ENCODE measurements around the gene MRGPRF.

MRGPRF gene

DNA sequence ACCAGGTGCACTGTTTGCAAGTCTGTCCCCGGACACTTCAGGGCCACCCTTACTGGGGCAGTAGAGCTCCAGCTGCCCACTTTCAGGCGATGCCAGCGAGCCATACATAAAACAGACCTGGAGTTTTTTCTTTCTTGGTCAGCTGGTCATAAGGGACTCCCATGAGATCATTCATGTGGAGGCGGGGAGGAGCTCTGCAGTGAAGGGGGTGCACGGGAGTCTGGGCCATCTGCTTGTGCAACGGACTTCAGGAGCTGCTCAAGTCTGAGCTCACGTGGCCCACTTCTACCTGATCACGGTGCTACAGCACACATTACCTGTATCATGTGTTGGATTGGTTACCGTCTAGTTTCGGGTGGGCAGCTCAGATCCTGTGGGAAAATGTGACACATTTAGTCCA lies 9.2 kb upstream of the MRGPRF start:
- DNase-seq (ENCODE audit: low read depth in 2 of 2) = no peak

DNA sequence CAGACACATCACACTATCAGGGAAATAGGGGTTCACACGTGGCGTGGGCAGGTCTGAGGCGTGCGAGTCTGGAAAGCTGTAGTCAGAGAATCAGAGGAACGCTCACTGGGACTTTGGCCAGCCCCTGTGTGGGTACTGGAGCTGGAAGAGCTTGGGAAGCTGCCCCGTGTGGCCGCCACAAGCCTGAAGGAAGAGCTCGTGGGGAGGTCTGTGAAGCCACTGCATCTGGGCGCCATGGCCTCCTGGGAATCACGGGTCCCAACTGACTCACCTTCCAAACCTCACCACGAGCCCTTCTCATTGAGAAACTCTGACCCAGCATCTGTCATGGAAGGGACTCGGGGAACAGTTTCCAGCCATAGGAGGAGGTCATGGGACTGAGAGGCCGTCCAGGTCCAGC lies 5.9 kb upstream of the MRGPRF start:
- DNase-seq (ENCODE audit: low read depth in 2 of 2) = no peak

DNA sequence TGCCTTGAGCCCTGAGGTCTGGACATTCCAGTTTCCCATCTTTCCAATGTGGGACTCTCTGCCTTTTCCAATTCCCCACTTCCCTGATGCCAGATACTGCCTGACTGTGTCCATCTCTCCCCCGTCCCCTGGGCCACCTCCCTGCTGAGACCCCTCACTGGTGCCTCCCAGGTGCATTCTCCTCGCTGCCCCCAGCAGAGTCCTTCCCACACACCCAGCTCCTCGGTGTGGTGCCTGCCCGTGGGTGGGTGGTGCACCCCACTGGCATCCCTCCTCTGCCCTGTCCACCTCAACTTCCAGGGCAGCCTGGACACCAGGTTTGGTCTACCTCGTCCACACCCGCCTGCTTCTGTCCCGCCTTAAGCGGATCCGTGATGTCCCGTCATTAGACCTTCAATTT lies 4.9 kb upstream of the MRGPRF start:
- DNase-seq (ENCODE audit: low read depth in 2 of 2) = no peak

DNA sequence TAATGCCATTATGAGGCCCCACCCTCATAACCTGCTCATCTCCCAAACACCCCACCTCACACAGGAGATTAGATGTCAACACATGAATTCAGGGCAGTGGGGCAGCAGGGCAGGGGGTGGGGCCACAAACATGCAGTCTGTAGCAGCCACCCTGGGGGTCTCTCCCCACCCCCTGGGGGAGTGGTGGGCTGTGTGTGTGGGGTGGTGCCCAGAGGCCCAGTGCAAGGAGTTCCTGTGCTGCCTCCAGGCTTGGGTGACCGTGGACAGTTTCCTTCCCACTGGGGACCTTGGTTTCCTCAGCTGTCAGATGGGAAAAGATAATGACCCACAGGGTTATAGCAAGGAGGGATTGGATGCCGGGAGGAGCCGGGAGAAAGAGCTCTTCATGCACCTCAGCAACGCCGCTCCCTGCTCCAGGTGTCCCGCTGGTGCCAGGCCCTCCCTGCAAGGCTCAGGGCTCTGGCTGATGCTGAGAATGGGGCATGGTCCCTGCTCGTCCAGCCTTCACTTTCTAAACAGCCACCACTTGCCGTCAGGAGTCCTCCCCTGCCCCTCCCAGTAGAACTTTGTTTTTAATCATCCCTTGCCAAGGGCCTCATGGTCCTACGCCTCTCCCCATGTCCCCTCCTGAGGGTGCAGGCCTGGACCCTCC lies 2.0 kb upstream of the MRGPRF start:
- no peak for DNase-seq (ENCODE audit: low read depth in 2 of 2)

DNA sequence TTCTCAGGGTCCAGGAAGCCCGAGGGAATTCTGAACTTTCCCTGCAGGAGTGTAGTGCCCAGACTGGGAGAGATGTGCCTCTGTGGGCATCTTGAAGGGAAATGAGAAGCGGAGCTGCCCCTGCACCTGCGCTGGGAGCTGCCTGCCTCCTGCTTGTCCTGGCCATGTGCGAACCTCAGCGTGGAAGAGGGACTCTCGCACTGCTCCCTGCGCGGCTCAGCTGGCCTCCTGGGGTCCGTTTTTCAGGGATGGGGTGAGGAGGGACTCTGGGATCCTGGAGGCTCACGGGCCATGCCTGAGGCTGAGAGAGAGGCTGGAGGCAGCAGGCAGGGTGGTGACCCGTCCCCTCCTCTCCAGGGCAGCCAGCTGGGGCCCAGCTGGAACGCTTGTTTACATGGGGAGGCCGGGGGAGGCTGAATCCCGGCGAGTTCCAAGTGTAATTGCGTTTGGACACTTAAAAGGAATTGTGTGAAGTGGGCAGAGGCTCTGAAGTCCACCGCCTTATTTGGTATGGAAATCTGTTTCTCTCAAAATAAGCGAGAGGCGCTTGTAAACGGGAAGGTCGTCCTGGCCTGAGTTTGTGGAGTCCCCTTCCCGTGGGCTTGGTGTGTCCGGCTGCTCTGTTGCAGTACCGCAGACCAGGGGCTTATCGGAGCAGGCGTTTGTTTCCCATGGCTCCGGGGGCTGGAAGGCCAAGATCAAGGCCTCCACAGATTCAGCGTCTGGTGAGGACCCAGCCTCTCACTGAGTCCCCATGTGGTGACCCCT lies 1.2 kb upstream of the MRGPRF start:
- DNase-seq (ENCODE audit: low read depth in 2 of 2) = no peak

DNA sequence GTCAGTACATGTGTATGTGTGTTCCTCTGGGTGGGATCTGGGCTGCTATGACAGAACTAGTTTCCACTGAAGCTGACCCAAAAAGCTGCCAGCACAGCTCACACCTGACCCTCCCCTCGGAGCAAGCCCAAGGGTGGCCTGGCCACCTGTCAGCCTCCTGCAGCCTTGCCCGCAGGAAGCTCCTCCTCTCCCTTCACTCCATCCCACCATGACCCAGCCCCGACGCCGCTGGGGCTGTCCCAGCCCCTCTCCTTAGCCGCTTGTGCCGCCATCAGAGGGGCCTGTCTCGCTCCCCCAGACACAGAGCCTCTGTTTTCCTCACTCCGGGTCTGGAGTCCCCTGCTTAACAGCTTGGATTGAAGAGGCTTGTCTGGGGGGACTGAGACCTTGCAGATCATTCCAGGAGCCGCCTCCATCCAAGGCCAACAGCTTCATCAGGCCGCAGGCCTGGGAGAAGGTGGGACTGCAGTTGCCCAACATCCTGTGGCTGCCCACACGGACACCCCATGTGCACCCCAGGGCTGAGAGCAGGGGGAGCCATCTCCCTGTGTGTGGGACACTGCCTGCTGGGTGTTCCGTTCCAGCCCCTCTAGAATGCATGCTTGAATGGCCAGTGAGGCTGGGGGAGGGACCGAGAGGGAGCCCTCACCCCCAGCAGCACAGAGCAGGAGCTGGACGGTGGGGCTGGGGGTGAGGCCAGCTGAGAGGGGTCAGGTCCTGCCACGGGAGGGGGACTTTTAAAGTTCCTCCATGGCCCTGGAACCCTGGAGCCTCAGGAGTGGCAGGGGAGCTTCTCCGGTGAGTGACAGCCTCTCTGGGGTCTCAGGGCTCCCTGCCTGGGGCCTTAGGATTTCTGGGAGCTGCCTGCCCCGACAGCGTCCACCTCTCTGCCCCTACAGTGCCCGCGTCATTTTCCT lies 696 bp downstream of the MRGPRF start:
- no peak for DNase-seq (ENCODE audit: low read depth in 2 of 2)

DNA sequence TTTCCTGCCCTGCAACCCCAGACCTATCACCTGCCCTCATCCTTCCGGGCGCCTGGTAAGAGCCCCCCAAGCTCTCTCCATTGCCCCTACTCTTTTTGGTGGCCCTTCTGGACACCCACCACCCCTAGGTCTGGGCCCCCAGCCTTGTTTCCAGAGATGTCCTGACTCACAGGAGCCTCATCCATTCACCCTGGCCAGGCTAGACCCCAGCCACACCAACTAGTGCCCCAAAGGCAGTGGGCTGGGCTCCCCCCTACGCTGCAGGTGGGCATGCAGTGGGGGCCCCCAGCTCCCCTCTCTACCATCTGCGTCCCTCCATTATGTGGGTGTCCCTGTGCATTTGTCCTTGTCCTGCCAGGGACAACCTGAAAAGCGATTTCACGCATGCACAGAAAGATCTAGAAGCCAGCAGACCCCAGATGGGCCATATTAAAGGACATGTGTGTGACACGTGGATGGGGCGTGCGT lies 1.4 kb downstream of the MRGPRF start:
- no peak for DNase-seq (ENCODE audit: low read depth in 2 of 2)

DNA sequence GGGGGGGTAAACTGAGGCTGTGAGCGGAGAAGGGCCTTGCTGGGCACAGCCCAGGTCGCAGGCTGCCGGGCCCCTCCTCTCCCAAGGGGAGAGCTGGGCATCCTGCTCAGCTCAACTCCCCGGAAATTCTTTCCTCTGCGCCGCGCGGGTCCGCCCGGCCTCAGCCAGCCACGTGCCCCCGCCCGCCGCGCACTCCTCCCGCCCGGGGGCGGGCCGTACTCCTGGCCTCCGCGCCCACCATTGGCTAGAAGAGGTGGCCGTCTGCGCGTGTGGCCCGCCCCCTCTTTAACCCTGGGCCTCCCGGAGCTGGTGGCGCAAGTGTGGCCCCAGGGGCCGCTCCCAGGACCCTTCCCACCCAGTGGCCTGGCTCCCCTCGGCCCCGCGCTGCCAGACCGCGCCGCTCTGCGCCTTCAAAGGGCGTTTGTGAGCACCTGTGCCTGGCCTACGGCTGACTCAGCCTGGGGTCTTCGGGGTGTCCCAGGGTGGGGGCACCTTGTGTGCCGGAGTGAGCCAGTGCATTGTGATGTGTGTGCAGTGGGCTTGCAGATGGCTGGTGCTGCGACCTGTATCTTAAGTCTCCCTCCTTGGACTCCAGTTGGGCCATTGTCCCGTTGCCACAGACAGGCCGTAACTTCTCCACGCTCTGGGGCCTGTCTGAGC lies 2.0 kb downstream of the MRGPRF start:
- no peak for DNase-seq (ENCODE audit: low read depth in 2 of 2)

DNA sequence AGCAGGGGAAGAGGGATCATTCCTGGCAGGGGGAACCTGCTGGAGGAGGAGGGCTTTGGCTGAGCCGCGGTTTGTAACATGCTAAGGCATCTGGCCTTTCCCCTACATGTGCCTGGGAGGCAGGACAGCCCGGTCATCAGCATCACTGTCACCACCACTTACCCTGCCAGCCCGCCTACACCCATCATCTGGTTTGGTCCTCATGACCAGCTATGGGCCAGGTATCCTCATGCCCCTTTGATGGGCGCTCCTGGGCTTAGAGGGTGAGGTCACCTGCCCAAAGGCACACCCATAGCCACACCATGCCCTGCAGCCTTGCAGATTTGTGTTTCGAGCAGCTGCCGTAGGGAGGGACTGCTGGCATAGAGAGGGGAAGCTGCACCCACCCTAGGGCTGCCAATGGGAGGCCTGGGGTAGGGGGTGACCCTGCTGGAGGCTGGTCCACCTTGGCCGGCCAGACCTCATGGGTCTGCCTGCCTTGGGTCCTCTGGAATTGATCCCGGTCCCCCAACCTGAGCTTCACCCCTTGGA lies 2.6 kb downstream of the MRGPRF start:
- no peak for DNase-seq (ENCODE audit: low read depth in 2 of 2)

DNA sequence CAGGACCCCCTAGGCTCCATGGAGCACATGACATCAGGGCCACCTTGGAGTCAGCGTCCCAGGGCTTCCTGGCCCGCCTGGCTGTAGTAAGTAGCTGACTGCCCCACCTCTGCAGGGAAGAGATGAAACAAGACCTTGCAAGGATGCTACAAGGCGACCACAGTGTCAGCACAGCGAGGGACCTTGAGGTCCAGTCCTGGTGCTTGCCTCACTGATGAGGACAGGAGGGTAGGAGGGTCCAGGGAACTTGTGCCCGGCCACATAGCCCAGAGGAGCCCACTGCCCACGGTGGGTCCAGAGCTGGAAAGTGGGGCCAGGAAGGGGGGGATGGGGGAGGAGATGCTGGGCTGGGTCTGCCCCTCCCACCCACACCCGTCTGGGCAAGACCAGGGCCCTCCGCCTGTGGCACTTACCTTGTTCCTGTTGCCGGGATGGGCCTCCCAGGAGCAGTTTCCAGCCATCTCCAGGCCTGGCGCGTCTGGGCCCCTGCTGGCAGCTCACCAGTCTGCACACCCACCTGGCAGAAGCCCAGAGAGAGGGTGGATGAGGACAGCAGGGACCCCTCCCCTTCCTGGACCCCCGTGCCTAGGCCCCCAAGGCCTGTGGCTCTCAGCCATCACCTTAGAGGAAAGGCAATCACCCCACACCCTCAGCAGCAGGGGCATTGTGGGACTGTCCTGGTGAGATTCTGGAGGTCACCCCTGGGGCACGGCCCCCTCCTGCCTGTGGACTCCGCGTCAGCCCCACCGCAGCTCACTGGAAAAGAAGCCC lies 3.4 kb downstream of the MRGPRF start:
- no peak for DNase-seq (ENCODE audit: low read depth in 2 of 2)

DNA sequence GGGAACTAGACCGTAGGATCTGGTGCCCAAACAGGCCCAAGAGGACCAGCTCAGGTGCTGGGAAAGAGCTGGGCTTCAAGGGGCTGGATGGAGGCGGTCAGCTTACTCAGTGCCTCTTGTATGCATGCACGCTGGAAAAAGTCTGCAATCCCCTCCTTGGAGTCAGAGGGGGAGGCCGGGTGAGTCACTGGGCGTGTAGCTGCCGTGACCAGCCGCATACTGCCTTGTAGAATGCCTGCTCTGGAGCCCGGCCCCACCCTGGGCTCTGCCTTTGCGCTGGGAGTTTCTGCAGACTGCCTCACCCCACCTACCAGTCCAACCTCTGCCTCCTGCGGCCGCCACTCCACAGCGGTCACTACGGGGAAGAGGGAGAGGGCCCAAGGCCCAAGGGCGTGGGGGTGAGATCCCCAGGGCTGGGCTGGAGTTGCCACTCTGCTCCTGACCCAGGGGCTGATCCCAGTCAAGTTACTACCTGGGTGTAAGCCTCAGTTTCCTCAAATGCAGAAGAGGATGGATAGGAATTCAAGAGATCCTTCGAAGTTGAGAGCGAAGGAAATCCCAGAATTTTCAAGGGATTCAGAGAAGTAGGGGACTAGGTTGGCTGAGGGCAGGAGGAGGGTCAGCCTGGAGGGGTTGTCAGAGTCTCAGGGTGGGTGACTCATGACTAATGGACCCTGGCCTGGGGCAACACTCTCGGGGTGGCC lies 4.2 kb downstream of the MRGPRF start:
- no peak for DNase-seq (ENCODE audit: low read depth in 2 of 2)

DNA sequence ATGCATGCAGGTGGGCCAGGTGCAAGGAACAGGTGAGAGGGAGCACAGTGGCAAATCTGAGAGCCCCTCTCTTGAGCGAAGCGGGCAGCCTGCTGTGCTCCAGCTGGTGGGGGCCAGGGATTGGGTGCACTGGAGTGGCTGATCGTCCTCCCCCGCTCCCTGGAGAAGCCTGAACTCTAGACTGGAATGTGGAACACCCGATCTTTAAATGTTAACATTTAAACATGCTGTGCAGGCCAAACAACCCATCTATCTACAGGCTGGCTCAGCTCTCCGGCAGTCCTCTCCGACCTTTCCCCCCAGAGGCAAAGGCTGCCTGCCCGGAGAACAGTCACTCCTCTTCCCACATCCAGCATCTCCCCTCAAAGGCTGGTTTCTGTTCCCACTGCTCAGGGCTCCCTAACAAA lies 5.1 kb downstream of the MRGPRF start:
- no peak for DNase-seq (ENCODE audit: low read depth in 2 of 2)

DNA sequence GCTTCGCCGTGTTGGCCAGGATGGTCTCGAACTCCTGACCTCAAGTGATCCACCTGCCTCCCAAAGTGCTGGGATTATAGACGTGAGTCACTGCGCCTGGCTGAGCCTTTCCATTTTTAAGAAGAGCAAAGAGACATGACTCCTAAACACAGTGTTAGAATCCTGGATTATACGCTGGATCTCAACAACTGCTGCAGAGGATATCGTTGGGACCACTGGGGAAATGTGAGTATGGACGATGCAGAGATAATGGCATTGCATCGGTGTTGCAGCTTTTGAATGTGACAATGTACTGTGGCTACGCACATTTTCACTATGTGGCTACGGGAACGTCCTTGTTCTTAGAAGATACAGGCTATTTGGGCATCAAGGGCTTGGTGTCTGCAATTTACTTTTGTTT lies 6.2 kb downstream of the MRGPRF start:
- DNase-seq (ENCODE audit: low read depth in 2 of 2) = no peak

DNA sequence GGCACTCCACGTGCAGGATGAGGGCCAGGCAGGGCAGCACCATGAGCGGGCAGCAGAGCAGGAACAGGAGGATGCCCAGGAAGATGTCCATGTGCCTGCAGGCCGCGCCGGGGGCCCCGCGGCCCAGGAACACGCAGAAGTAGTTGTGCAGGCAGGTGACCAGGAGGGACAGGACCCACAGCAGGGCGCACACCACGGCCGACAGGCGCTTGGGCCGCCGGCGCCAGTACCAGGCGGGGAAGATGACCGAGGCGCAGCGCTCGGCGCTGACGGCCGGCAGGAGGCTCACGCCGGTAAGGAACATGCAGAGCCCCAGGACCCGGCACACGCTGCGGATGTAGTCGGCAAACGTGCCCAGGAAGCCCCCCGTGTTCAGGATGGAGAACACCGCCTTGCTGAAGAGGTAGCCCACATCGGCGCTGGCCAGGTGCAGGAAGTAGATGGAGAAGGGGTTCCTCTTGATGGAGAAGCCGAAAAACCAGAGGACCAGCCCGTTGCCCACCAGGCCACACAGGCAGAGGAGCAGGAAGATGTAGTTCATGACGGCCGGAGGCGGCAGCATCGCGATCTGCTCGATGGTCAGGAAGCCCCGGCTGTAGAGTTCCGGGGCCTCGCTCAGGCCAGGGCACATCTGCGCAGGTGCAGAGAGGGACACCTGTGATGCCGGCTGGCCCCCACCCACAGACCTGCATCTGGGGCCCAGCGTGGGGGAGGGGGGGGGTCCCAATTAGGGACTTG lies 7.2 kb downstream of the MRGPRF start:
- no peak for DNase-seq (ENCODE audit: low read depth in 2 of 2)

DNA sequence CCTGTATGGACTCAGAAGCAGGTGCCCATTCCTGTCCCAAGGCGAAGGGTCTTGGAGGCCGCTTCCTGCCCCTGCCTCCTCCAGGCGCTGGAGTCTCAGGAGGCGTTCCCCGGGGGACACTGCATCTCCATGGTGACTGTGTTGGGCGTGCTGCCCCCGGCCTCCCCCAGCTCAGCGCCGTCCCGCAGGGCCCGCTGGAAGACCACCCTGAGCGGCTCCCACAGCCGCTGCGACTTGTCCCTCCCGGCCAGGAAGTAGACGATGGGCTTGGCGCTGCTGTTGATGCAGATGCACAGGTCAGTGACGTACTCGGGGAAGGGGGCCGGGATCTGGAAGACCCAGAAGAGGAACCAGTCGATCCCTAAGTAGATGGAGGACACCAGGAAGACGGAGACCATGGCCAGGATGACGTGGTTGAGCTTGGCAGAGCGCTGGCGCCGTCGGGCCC lies 7.8 kb downstream of the MRGPRF start:
- no peak for DNase-seq (ENCODE audit: low read depth in 2 of 2)

DNA sequence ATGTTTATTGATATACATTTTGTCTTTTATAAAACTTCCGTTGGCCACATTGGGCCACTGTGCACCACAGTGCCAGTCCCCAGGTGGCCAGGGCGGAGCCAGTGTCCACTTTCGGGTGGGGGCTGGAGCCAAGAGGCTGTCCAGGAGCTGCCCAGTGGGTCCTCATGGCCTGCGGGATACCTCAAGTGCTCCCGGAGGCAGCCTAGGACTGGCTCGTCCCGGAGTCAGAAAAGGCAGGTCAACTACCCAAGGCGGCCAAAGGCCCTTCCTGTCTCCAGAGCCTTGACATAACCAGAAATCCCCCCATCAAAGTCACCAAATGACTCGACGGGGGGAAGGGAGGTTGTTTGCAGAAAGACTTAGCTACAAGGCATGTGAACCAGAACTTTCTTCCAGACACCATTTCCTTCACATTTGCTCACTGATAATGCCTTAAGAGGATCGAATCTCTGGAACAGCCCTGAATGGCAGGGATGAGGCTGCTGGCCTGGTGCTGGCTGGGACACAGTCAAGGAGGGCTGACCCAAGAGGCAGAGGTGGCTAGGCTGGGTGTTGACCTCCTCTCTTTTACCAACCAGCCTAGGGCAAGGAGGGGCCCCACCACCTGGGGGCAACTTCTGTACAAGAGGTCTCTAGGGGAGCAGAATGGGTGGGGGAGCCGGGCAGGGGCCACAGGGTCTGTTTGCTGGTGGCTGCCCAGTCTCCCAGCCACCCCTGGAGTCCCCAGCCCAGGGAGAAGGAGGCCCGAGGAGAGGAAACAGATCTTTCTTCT lies 8.4 kb downstream of the MRGPRF start:
- no peak for DNase-seq (ENCODE audit: low read depth in 2 of 2)

DNA sequence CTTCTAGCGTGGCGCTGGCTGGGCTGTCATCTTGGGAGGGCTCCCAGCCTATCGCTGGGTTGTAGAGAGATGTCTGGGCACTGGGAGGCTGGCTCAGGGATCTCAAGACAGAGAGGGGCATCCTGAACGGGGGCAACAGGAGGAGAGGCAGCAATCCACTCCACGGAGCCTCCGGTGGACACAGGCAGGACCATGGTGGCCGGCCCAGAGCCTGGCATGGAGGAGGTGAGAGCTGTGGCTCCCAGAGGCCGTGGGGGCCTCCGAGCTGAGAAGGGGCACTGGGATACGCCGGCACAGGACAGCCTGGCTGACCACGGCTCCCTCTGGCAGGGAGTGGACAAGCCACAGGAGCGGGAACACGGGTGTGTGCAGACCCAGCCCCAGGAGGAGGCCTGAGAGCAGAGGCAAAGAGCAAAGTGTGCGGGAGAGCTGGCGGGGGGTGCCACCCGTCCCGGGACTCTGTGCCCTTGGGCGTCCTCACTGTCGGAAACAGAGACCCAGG lies 9.1 kb downstream of the MRGPRF start:
- no peak for DNase-seq (ENCODE audit: low read depth in 2 of 2)

DNA sequence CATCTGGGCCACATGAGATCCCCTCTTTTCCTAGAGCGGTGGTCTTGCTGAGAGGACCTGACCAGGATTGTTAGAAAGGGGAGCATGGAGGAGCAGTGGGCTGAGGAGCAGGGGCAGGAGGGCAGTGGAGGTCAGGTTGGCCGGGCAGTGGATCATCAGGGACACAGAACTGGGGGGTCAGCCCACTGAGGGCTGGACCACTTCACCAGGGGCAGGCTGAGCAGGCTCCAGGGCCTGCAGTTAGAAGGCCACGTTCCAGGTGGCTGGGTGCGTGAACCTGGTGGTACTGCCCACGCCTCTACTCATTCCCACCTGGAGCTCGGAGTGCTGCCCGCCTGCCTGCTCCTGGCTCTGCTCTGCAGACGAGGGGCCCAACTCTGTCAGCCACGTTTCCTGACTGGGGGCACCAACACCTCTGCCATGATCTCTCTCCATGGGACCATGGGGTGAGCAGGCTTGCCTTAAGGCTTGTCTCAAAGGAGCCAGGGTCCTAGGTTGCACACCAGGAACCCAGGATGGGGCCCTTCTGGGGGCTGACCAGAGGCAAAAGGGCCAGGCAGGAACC lies 9.7 kb downstream of the MRGPRF start:
- no peak for DNase-seq (ENCODE audit: low read depth in 2 of 2)
